Measurements from ENCODE around the gene C1QTNF2.
"Not testable (repeated sequence)": the region's sequence is repeated elsewhere in the genome, so short reads cannot be mapped to it uniquely, and the experiment has no call there.

C1QTNF2 gene

GRCh38 chr5:160342413-160342941 lies 27.9 kb downstream of the C1QTNF2 start:
- no peak for DNase-seq (ENCODE audit: low read depth)

GRCh38 chr5:160341309-160341870 lies 29.0 kb downstream of the C1QTNF2 start:
- no peak for DNase-seq (ENCODE audit: low read depth)

DNA sequence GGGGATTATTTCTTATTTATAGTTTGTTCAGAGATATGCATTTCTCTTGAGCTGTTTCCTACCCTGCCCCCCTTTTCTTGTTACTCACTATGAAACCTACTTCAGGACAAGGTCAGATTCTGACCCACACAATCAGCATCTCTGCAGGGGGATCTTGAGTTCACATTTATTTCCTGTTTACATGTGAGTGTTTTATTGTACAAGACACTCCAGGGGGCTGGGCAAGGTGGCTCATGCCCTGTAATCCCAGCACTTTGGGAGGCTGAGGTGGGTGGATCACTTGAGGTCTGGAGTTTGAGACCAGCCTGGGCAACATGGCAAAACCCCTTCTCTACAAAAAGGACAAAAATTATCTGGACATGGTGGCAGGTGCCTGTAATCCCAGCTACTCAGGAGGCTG lies 29.9 kb downstream of the C1QTNF2 start:
- DNase-seq (ENCODE audit: low read depth): not testable (repeated sequence)

GRCh38 chr5:160339406-160340130 lies 30.9 kb downstream of the C1QTNF2 start:
- DNase-seq (ENCODE audit: low read depth): no peak

DNA sequence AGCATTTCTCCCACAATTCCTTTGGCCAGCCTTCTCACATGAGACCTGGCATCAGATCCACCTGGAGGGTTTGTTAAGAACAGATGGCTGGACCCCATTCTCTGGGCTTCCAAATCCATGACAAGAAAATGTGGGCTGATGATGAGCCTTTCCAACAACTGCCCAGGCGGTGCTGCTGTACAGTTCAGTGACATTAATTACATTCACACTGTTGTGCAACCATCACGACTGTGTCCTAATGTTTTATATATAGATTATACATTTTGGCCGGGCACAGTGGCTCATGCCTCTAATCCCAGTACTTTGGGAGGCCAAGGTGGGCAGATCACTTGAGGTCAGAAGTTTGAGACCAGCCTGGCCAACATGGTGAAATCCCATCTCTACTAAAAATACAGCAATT lies 35.7 kb downstream of the C1QTNF2 start:
- DNase-seq (ENCODE audit: low read depth): not testable (repeated sequence)

GRCh38 chr5:160333721-160334120 lies 36.7 kb downstream of the C1QTNF2 start:
- no peak for DNase-seq (ENCODE audit: low read depth)

GRCh38 chr5:160330212-160330611 lies 40.2 kb downstream of the C1QTNF2 start:
- DNase-seq (ENCODE audit: low read depth): no peak

GRCh38 chr5:160327818-160328217 lies 42.6 kb downstream of the C1QTNF2 start:
- no peak for DNase-seq (ENCODE audit: low read depth)

- DNase-seq (ENCODE audit: low read depth): no peak
These were observed 43.4 kb downstream of the C1QTNF2 start for GRCh38 chr5:160326981-160327380.

GRCh38 chr5:160325716-160326115 lies 44.7 kb downstream of the C1QTNF2 start:
- DNase-seq (ENCODE audit: low read depth): no peak

DNA sequence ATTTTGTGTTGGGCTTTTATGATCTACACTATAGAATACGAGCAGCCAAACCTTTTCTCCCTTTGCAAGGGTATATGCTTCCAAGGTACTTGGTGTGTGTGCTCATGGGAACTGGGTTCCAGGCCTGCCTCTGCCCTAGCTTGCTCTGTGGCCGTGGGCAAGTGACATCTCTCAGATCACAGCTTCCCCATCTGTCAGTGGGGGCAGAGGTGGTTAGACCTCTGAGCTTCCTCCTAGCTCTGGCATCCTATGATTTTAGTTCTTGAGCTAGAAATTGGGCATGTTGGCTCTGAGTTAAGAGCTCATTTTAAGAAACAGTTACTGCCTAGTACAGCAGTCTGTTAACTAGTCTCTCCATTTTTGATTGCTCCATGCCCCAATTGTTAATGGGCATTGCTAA lies 45.5 kb downstream of the C1QTNF2 start:
- DNase-seq (ENCODE audit: low read depth): no peak

GRCh38 chr5:160318409-160318808 lies 52.0 kb downstream of the C1QTNF2 start:
- DNase-seq (ENCODE audit: low read depth): no peak

- DNase-seq (ENCODE audit: low read depth): no peak
These were observed 53.0 kb downstream of the C1QTNF2 start for GRCh38 chr5:160317434-160317833.

DNA sequence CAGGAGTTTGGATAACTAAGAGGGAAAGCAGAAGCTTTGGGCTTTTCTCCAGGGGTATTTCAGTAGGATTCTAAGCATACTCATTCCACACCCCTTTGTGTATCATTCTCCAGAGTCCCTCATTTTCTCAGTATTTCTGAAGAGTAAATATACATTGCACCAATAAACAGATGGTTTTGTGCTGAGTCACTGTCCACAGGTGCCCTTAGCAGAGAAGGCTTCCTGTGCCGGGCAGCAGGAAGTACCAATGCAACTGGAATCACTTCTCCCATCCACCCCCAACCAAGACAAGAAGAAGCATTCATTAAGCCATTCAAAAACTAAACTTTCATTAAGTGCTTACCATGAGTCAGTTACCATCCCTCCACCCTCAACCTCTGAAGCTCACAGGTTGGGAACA lies 54.5 kb downstream of the C1QTNF2 start:
- DNase-seq (ENCODE audit: low read depth): no peak

DNA sequence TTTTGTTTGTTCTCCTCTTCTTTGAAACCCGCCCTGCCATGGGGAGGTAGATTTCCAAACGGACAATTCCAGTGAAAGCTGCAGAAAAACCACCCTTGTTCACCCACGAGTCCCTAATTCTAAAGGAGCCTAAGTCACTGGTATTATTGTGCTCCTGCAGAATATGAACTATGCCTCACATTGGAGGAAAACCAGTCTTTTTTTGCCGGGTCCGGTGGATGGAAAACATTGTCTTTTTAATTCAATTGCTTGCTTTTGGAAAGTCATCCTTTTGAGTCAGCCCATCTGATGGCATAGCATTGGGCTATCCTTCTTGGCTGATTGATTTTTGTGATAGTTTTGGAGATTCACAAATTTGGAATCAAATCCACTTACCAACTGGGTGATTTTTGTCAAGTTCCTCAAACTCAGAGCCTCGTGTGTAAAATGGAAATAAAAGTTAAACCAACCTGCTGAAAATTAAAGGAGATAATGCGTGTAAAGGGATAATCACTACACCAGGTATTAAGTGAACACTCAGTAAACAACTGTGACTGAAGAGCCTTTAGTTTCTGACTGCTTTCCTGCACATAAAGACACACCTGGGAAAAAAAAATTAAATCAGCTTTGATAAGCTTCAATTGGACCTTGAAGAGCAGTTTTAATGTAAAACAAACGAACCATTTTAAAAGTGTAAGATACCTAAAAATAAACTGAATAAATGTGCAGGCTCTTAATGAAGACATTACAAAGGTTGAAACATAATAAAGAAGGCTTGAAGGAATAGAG lies 57.3 kb downstream of the C1QTNF2 start:
- no peak for DNase-seq (ENCODE audit: low read depth)

- no peak for DNase-seq (ENCODE audit: low read depth)
These were observed 58.1 kb downstream of the C1QTNF2 start, which contains the start of gene CCNJL for GRCh38 chr5:160312134-160312959. TSS of gene CCNJL (minus strand) at chr5:160312564. CDS start at chr5:160311923, 641 bp downstream.

DNA sequence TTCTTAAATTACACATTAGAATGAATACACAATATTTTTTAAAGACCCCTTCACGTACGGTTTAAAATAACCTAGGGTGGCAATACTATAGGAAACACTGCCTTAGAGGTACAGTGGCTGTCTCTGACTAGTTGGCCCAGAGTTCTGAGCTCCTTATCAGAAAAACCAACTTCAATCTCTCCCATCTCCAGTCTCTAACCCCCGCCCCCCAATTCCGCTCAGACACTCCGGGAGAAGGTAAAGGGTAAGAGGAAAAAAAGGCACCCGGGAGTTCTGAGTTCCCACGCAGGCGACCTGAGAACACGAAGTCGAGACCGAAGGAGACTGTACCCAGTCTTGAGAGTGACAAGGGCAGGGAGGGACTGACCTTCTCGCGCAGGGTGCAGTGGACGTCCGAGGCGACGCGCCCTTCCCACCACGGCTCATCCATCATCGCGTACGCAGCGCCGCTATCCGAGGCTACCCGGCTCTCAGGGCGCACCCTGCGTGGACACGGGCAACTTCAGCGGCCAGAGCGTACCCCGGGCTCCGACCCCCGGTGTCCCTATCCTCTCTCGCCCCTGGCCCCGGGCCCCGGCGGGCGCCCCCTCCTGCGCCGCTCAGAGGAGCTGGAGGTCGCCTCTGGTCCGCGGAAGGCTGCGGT lies 58.8 kb downstream of the C1QTNF2 start:
- DNase-seq (ENCODE audit: low read depth): no peak

DNA sequence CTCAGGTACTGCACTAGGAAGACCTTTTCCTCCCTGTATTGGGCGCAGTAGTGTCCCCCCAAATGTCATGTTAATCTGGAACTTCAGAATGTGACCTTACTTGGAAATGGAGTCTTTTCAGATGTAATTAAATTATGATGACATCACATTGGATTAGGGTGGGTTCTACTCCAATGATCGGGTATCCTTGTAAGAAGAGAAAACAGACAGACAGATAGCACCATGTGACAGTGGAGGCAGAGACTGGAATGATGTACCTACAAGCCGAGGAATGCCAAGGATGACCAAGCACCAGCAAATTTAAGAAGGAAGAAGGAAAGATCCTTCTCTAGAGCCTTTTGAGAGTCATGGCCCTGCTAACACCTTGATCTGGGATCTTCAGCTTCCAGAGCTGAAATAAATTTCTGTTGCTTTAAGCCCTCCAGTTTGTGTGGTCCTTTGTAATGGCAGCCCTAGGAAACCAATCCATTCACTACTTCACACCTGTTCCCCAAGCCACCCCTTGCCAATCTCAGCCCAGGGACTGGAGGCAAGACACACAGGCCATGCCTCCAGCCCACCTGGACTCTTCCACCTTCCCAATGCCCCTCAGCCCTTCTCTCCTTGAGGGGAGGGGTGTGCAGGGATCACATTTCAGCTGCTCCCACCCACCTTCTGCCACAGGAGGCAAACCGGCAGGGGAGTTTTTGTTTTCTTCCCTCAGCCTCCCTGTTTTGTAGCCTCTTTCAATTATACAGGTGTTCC lies 59.7 kb downstream of the C1QTNF2 start:
- DNase-seq (ENCODE audit: low read depth): no peak

- no peak for DNase-seq (ENCODE audit: low read depth)
These were observed 60.3 kb downstream of the C1QTNF2 start for GRCh38 chr5:160310140-160310539.

DNA sequence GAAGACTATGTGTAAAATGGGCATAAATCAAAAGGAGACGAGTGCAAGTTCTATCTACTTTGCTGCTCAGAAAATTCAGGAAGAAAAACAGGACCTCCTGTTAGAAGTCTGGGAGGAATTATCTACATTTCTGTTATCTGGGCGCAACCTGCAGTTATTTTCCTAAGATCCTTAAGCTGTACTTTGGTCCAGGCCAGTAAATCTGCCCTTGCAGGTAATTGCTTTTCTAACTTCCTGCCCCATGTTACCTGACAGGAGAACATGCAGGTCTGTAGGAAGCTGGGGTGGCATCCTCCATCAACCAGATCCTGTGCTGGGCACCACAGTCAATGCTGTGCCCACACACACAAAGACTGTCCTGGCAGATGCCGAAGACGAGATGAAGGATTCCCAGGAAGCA lies 63.7 kb downstream of the C1QTNF2 start:
- DNase-seq (ENCODE audit: low read depth): no peak

GRCh38 chr5:160305319-160305718 lies 65.1 kb downstream of the C1QTNF2 start:
- no peak for DNase-seq (ENCODE audit: low read depth)
